Femur (tissue), 1 donor: ENCODE measurements around the gene SLC31A2.
"Not testable (repeated sequence)": the region's sequence is repeated elsewhere in the genome, so short reads cannot be mapped to it uniquely, and the experiment has no call there.

ENCODE experiments used
- DNase-seq: peaks from one replicate; pipeline ENCODE4 v3.0.0-alpha.2; 2017

SLC31A2 gene

GRCh38 chr9:113150670-113151611, at the start of gene SLC31A2:
Gene SLC31A2, plus strand, starts transcription at chr9:113151007. Its CDS starts 68 bp downstream, at chr9:113151075.
- DNase-seq: peak; percentile 91

GRCh38 chr9:113105345-113105744, 45.5 kb upstream of the SLC31A2 start:
- not testable (repeated sequence) for DNase-seq

GRCh38 chr9:113111065-113111951, 39.5 kb upstream of the SLC31A2 start:
- not testable (repeated sequence) for DNase-seq

DNA sequence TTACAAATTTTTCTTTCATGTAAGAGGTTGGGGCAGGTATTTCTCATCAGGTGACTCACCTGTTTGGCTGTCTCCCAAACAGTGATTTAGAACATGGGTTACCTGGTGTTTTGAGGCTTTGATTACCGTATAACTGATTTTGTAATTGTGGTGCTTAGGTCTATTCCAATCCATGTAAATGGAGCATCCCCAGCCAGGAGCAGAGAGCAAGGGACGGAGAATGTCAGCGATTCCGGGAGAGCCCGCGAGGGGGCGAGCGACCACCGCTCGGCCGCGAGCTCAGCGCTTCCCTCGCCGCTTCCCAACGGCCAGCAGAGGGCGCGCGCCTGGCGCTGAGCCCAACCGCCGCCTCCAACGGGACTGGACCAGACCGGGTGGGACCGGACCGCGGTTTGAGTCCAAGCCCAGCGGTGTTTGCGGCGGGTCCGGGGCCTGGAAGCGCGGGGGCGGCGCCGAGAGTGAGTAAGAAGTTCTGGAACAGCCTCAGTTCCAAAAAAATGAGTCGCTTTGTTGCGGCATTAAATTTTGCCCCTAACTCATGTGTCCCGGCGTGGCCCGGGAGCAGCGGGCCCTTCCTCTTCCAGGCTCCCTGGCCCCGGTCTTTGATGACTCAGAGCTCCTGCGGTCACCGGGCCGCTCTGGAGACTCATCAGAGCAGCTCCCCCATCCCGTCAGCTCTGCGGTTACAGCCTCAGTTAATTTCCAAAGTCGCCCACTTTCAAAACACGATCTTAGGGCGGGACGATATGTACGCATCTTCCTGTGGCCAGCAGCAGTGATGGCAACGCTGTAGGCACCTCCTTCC, 37.9 kb upstream of the SLC31A2 start:
- DNase-seq: not testable (repeated sequence)

GRCh38 chr9:113118829-113119228, 32.0 kb upstream of the SLC31A2 start:
- not testable (repeated sequence) for DNase-seq

- DNase-seq: no peak
These were observed 25.3 kb upstream of the SLC31A2 start for GRCh38 chr9:113125386-113126035.

GRCh38 chr9:113129466-113129865, 21.3 kb upstream of the SLC31A2 start:
- no peak for DNase-seq

GRCh38 chr9:113129884-113130283, 20.9 kb upstream of the SLC31A2 start:
- no peak for DNase-seq

- DNase-seq: no peak
These were observed 19.1 kb upstream of the SLC31A2 start for GRCh38 chr9:113131689-113132151.

DNA sequence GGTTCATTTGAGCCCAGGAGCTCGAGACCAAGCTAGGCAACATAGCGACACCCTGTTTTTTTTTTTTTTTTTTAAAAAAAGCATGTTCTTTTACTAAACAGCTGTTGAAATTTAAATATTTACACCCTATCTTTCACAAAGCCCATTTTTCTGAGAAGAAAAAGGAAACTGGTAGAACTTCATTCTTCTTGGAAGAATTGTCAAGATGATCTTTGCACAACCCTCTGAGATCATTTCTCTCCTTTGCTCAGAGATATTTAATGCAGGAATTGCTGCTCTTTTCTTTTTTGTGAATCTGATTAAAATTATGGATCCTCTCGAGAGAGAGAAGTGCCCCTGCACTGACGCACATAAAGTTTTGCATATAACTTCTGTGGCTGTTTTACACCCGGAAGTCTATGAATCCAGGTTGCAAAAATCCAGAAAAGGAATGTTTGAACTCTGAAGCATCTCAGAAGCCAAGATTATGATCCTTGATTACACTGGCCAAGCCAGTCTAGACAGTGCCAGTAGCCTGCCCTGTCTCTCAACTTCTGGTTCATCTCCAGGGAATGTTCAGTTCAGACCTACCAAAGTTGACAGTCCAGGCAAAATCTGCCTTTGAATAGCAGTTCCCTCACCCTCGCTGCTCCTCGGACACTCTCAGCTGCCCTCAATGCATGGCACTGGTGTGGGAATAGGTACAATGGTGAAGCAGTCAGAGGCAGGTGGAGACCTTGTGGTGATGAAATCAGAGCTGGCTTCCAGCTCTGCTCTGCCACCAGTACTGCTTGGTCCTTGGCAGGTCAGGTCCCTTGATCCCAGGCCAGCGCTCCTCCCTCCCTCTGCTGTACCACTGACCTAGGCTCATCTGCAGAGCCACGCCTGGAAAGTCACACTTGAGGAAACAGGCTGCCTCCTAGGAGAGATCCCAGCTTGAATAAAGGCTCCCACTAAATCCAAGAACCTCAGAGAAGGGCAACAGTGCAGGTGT, 13.3 kb upstream of the SLC31A2 start:
- DNase-seq: no peak

DNA sequence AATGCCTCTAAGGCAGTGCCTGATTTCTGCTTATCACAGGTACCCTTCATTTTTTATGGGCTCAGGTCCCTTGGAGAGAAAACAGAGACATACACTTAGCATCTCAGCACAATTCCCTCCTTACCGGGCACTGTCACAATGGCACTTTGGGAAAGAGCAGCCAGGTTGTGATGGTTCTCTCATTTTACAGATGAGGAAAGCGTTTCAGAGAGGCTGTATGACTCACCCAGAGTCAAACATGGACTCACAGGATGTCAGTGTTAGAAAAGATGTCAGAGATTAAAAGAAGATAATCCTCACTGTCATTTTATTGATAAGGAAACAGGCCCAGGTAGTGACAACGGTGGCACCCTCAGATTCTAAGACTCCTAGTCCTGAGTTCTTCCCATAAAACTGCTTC, 12.0 kb upstream of the SLC31A2 start:
- no peak for DNase-seq

GRCh38 chr9:113139225-113139829, 11.5 kb upstream of the SLC31A2 start:
- DNase-seq: no peak

GRCh38 chr9:113139953-113140352, 10.9 kb upstream of the SLC31A2 start:
- no peak for DNase-seq

- DNase-seq: not testable (repeated sequence)
These were observed 9.9 kb upstream of the SLC31A2 start for GRCh38 chr9:113140896-113141295.

GRCh38 chr9:113143432-113144227, 7.2 kb upstream of the SLC31A2 start:
- no peak for DNase-seq

DNA sequence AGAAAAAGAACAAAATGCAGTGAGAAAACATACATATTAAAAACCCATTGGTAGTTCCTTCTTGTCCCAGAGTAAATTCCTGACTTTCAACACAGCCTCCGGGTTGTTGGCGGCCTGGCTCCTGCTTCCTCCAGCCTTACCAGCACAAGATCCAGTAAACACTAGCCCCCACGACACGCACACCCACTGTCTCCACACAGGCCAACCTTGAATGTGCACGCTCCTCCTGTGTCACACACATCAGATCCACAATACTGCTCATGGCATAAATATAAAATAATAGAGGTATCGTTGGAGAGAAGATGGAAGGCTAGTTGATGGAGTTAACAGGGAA, 2.5 kb upstream of the SLC31A2 start:
- DNase-seq: no peak

GRCh38 chr9:113148781-113149510, 1.9 kb upstream of the SLC31A2 start:
- no peak for DNase-seq

DNA sequence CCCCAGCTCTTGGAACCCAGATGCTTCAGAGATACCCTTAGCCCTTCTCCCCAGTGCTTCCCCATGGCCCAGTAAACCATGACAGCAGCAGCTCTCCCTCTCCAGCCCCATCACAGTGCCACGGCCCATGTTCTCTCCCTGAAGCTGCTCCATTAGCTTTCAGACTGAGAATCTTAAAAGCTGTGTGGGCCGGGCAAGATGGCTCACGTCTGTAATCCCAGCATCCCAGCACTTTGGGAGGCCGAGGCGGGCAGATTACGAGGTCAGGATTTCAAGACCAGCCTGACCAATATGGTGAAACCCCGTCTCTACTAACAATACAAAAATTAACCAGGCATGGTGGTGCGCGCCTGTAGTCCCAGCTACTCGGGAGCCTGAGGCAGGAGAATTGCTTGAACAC, 1.2 kb upstream of the SLC31A2 start:
- not testable (repeated sequence) for DNase-seq
